Caco-2 (cell line): Measurements from ENCODE around the gene MRPL50. TPM values are rescaled to one million over a fixed set of nuclear protein-coding genes. Genes with fewer than 3 reads are reported as not detected.

Source experiments
- BruUV-seq: library from RNA; stranded (reverse); fragments of 400-500 nt; replicated peaks from 2 replicates; lab custom pipeline; 2021; lab: Mats Ljungman, UMichigan
- CTCF ChIA-PET: fragments of 300-600 bp; sonication (Branson Sonifier 250); formaldehyde crosslinking; loops from one replicate; lab custom pipeline; 2022; ENCODE audit warnings: antibody characterized with exemption; lab: Charles Lee
- POLR2A ChIA-PET: fragments of 300-600 bp; sonication (Branson Sonifier 250); formaldehyde crosslinking; loops from one replicate; lab custom pipeline; 2022; ENCODE audit warnings: antibody characterized with exemption; lab: Charles Lee
- DNase-seq, 2 experiments: peaks; one replicate each; pipeline versions ENCODE4 v3.0.0 to v3.0.0-alpha.2; 2020 to 2022
- H3K27me3 ChIP-seq: replicated peaks from 2 replicates; pipeline ENCODE4 v1.6.0; 2011; ENCODE audit warnings: low read length; ENCODE audit not compliant: control insufficient read depth, insufficient read depth
- H3K36me3 ChIP-seq: 2 replicates; pipeline ENCODE4 v1.5.1; 2011; ENCODE audit warnings: low read length; ENCODE audit not compliant: control insufficient read depth, insufficient read depth
- H3K4me1 ChIP-seq: fragments of 250-450 bp; sonication (Bioruptor Pico); 2 replicates; pipeline ENCODE4 v1.5.1; 2020; ENCODE audit warnings: mild to moderate bottlenecking
- H3K4me3 ChIP-seq: 2 replicates; pipeline ENCODE4 v1.5.1; 2011; ENCODE audit warnings: low read depth, mild to moderate bottlenecking, control low read depth, low read length
- H3K9me3 ChIP-seq: fragments of 250-450 bp; sonication (Bioruptor Pico); 2 replicates; pipeline ENCODE4 v1.5.1; 2020; ENCODE audit warnings: mild to moderate bottlenecking, moderate library complexity
- H3K27ac Mint-ChIP-seq: one replicate; pipeline ENCODE4 v1.8.0; 2022; ENCODE audit warnings: mixed read lengths; ENCODE audit not compliant: unreplicated experiment
- H3K27me3 Mint-ChIP-seq: one replicate; pipeline ENCODE4 v1.8.0; 2022; ENCODE audit warnings: mixed read lengths; ENCODE audit not compliant: insufficient read depth, unreplicated experiment
- H3K36me3 Mint-ChIP-seq: one replicate; pipeline ENCODE4 v1.8.0; 2022; ENCODE audit warnings: mild to moderate bottlenecking, mixed read lengths; ENCODE audit not compliant: insufficient read depth, unreplicated experiment
- H3K4me1 Mint-ChIP-seq: one replicate; pipeline ENCODE4 v1.8.0; 2022; ENCODE audit warnings: low read depth, mixed read lengths; ENCODE audit not compliant: unreplicated experiment
- H3K4me3 Mint-ChIP-seq: one replicate; pipeline ENCODE4 v1.8.0; 2022; ENCODE audit warnings: mild to moderate bottlenecking, moderate library complexity, mixed read lengths; ENCODE audit not compliant: unreplicated experiment
- H3K9me3 Mint-ChIP-seq: one replicate; pipeline ENCODE4 v1.8.0; 2022; ENCODE audit warnings: mixed read lengths; ENCODE audit not compliant: unreplicated experiment
- intact Hi-C: fragments of 100-400 bp; cut with micrococcal nuclease; formaldehyde crosslinking; loops from one replicate; pipeline ENCODE4 v1.10.0; 2022; ENCODE audit not compliant: unreplicated experiment
- total RNA-seq: library from RNA; stranded (reverse); gene quantifications from 2 replicates; pipeline ENCODE4 v1.2.3, GENCODE V29; 2022
- TF ChIP-seq, protein P1 (sequence below), 2 experiments: fragments of 200-600 bp in 1 of 2; IDR thresholded peaks; 1 replicate in 1 of 2; 2 replicates in 1 of 2; pipeline versions ENCODE4 v1.5.1 to v1.8.0; 2011 to 2022; ENCODE audit warnings: antibody characterized with exemption in 1 of 2, control low read depth in 1 of 2, inconsistent platforms in 1 of 2, low read depth in 1 of 2, low read length in 1 of 2, mild to moderate bottlenecking in 1 of 2, moderate library complexity in 1 of 2; ENCODE audit not compliant: insufficient read depth in 1 of 2, severe bottlenecking in 1 of 2, unreplicated experiment in 1 of 2

The MRPL50 gene
- total RNA-seq, 1 experiment from 2014 or later = 15.6 TPM

DNA sequence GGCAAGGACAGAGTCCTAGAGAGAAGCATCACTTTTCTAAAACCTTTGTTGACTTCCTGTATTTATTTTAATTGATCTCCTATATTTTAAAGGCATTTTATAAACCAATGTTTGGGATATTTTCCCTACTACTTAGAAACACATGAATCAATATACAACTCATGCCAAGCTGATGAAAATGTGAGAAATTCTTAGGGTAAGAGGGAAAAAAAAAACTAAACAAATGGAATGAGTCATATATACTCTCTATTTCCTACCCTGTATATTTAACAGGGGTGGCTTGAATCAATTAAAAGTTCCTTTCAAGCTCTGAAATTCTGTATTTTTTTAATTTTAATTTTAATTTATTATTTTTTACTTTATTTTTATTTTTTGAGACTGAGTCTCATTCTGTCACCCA is 33.2 kb downstream of the MRPL50 start:
- Mint-ChIP-seq H3K27me3 (no peaks in the 10 kb centered on the region), H3K4me3 (no peak overlapping the region), H3K27ac (no peak overlapping the region), H3K36me3 (no peaks in the 10 kb centered on the region), H3K9me3 (no peaks in the 10 kb centered on the region), H3K4me1 (peaks cover 22% of the 10 kb centered on the region)
- intact Hi-C loops = no loop called here
- no peaks in the 10 kb centered on the region for H3K9me3 ChIP-seq
- no TSS peak for BruUV-seq
- H3K4me3 ChIP-seq = no peak overlapping the region
- peaks cover 41% of the 10 kb centered on the region for H3K4me1 ChIP-seq
- no peak for DNase-seq
- TF ChIP-seq, protein P1, sequence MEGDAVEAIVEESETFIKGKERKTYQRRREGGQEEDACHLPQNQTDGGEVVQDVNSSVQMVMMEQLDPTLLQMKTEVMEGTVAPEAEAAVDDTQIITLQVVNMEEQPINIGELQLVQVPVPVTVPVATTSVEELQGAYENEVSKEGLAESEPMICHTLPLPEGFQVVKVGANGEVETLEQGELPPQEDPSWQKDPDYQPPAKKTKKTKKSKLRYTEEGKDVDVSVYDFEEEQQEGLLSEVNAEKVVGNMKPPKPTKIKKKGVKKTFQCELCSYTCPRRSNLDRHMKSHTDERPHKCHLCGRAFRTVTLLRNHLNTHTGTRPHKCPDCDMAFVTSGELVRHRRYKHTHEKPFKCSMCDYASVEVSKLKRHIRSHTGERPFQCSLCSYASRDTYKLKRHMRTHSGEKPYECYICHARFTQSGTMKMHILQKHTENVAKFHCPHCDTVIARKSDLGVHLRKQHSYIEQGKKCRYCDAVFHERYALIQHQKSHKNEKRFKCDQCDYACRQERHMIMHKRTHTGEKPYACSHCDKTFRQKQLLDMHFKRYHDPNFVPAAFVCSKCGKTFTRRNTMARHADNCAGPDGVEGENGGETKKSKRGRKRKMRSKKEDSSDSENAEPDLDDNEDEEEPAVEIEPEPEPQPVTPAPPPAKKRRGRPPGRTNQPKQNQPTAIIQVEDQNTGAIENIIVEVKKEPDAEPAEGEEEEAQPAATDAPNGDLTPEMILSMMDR (IDR thresholded peaks at IDR 0.05; ENCODE audit: insufficient read depth in 1 of 2, low read depth in 1 of 2, low read length in 1 of 2, severe bottlenecking in 1 of 2, unreplicated experiment in 1 of 2) = no peak
- POLR2A ChIA-PET = interaction anchor here (0.7 kb wide), 1 partner anchor 34 kb away, joined by 3 read pairs; the partner anchor contains the start of genes MRPL50 and ZNF189
- H3K36me3 ChIP-seq = no peaks in the 10 kb centered on the region
- H3K27me3 ChIP-seq = no peaks in the 10 kb centered on the region
- CTCF ChIA-PET = no interaction called here

DNA sequence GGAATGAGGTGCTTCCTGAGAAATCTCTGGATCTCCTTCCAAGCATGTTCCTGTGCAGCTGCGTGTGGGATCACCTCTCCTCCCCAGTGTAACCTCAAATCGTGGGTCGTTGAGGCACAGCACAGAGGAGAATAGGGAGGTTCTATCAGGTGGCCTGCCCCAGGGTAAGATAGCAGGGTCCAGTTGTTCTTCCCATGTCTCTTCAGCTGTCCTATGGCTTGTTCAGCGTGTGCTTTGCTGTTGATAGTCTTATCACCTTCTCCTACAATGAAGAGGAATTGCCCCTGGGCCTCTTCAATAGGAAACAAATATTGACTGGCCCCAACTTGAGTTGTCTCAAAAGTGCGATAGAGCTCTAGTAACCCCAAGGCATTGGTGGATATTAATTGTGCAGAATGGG is 36.0 kb downstream of the MRPL50 start:
- POLR2A ChIA-PET = no interaction called here
- no peaks in the 10 kb centered on the region for H3K36me3 ChIP-seq
- H3K4me1 Mint-ChIP-seq = peaks cover 14% of the 10 kb centered on the region
- peaks cover 25% of the 10 kb centered on the region for H3K4me1 ChIP-seq
- H3K9me3 Mint-ChIP-seq = no peaks in the 10 kb centered on the region
- no peak overlapping the region for H3K27ac Mint-ChIP-seq
- H3K4me3 Mint-ChIP-seq = no peak overlapping the region
- H3K9me3 ChIP-seq = 0 out of 2 replicates have a peak, but pooled peaks cover 1% of the 10 kb centered on the region
- intact Hi-C loops = no loop called here
- H3K4me3 ChIP-seq = no peak overlapping the region
- CTCF ChIA-PET = no interaction called here
- H3K27me3 Mint-ChIP-seq = no peaks in the 10 kb centered on the region
- no peaks in the 10 kb centered on the region for H3K27me3 ChIP-seq
- no TSS peak for BruUV-seq
- TF ChIP-seq, protein P1 (IDR thresholded peaks at IDR 0.05; ENCODE audit: insufficient read depth in 1 of 2, low read depth in 1 of 2, low read length in 1 of 2, severe bottlenecking in 1 of 2, unreplicated experiment in 1 of 2) = no peak
- no peaks in the 10 kb centered on the region for H3K36me3 Mint-ChIP-seq
- no peak for DNase-seq

DNA sequence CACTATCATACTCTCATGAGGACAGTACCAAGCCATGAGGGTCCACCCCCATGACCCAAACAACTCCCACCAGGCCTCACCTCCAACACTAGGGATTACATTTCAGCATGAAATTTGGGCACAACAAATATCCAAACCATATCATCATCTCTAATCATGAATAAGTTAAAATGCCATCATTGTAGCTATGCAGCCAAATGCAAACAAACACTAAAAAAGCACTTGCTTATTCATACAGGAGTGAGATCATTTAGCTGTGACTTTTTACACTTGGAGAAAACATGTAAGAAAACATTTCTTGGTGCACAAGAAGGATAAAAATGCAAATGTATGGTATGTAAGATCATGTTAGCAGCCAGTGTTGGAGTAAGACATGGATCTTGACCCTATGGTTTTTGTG is 37.8 kb downstream of the MRPL50 start:
- H3K4me1 Mint-ChIP-seq = no peaks in the 10 kb centered on the region
- H3K9me3 Mint-ChIP-seq = peaks cover 8% of the 10 kb centered on the region
- no peak for DNase-seq
- TF ChIP-seq, protein P1 (IDR thresholded peaks at IDR 0.05; ENCODE audit: insufficient read depth in 1 of 2, low read depth in 1 of 2, low read length in 1 of 2, severe bottlenecking in 1 of 2, unreplicated experiment in 1 of 2) = no peak
- H3K36me3 Mint-ChIP-seq = no peaks in the 10 kb centered on the region
- H3K4me1 ChIP-seq = peaks cover 13% of the 10 kb centered on the region
- intact Hi-C loops = no loop called here
- H3K9me3 ChIP-seq = peaks cover 12% of the 10 kb centered on the region
- no peak overlapping the region for H3K4me3 ChIP-seq
- no TSS peak for BruUV-seq
- H3K27me3 ChIP-seq = no peaks in the 10 kb centered on the region
- H3K27ac Mint-ChIP-seq = no peak overlapping the region
- ChIA-PET POLR2A (no interaction called here), CTCF (no interaction called here)
- no peak overlapping the region for H3K4me3 Mint-ChIP-seq
- no peaks in the 10 kb centered on the region for H3K27me3 Mint-ChIP-seq
- H3K36me3 ChIP-seq = no peaks in the 10 kb centered on the region
